IPS DF 6.9 (cell line): ENCODE measurements around the gene PCDHGA6.
"Not testable (repeated sequence)": the region's sequence is repeated elsewhere in the genome, so short reads cannot be mapped to it uniquely, and the experiment has no call there.

Experiments used
- DNase-seq: peaks from one replicate; pipeline ENCODE4 v3.0.0-alpha.2; 2013; ENCODE audit warnings: low read depth, low spot score
- H3K27ac ChIP-seq: one replicate; pipeline ENCODE4 v1.5.1; 2013; ENCODE audit warnings: low read length, control low read depth
- H3K27me3 ChIP-seq: 2 replicates; pipeline ENCODE4 v1.6.1; 2013; ENCODE audit warnings: mild to moderate bottlenecking, low read length; ENCODE audit not compliant: control insufficient read depth, insufficient read depth
- H3K36me3 ChIP-seq: 2 replicates; pipeline ENCODE4 v1.6.1; 2013; ENCODE audit warnings: low read length; ENCODE audit not compliant: control insufficient read depth, insufficient read depth
- H3K4me1 ChIP-seq: 2 replicates; pipeline ENCODE4 v1.6.1; 2013; ENCODE audit warnings: low read length; ENCODE audit not compliant: control insufficient read depth, insufficient read depth
- H3K4me3 ChIP-seq: 2 replicates; pipeline ENCODE4 v1.5.1; 2013; ENCODE audit warnings: mild to moderate bottlenecking, low read length
- H3K9me3 ChIP-seq: 2 replicates; pipeline ENCODE4 v1.6.1; 2013; ENCODE audit warnings: low read length, inconsistent platforms; ENCODE audit not compliant: control insufficient read depth, insufficient read depth
- WGBS: extraction: QIAGEN DNeasy Blood & Tissue Kit; methylation state at CpG from one replicate; pipeline ENCODE4 v1.1.7; 2013; ENCODE audit warnings: mixed read lengths, missing lambda C conversion rate; ENCODE audit not compliant: insufficient read length, insufficient coverage; 5-methylcytosine and 5-hydroxymethylcytosine counted together

Gene PCDHGA6

DNA sequence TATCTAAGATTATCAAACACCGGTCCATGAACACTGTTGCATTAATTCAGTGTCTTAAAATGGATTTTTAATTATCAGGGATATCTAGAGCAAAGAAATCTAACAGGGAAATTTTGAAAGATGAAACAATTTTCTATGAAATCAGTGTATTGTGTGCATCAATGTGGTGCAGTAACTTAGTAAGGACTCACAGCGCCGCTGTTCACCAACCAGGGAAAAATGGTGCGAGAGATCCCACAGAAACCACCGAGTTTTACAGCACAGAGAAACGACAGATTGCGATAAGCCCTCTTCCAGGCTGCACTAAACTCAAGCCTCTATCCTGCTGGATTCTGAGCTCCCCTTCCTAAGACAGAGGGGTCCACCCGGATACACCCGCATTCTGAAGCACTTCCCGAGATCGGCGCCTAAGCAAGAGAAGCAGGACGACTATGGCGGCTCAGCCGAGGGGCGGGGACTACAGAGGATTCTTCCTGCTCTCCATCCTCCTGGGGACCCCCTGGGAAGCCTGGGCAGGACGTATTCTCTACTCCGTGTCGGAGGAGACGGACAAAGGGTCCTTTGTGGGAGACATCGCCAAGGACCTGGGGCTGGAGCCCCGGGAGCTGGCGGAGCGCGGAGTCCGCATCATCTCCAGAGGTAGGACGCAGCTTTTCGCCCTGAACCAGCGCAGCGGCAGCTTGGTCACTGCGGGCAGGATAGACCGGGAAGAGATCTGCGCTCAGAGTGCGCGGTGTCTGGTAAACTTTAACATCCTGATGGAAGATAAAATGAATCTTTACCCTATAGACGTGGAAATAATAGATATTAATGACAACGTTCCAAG is 9.0 kb downstream of the PCDHGA6 start, which contains the start of gene PCDHGA7:
TSS of gene PCDHGA7 (plus strand) at position 274 of the 826 bp plus-strand sequence. CDS start at position 432, 158 bp downstream.
- H3K27me3 ChIP-seq, result no peaks in the 10 kb centered on the region
- H3K4me1 ChIP-seq, result no peaks in the 10 kb centered on the region
- no peak within 1 kb of the TSS for H3K27ac ChIP-seq
- DNase-seq, result no peak
- no peaks in the 10 kb centered on the region; the same call in 1 of the 2 replicates for H3K9me3 ChIP-seq
- WGBS, result no CpG with 5 or more reads among the region's 37 CpGs
- no peak within 1 kb of the TSS for H3K4me3 ChIP-seq
- no peaks in the 10 kb centered on the region for H3K36me3 ChIP-seq

DNA sequence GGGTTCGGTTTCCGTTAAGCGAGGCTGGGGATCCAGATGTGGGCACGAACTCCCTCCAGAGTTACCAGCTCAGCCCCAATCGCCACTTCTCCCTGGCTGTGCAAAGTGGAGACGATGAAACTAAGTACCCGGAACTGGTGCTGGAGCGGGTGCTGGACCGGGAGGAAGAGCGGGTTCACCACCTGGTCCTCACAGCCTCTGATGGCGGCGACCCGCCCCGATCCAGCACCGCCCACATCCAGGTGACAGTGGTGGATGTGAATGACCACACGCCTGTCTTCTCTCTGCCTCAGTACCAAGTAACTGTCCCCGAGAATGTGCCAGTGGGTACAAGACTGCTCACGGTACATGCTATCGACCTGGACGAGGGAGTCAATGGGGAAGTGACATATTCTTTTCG is 9.7 kb downstream of the PCDHGA6 start:
- no peak overlapping the region for H3K4me3 ChIP-seq
- H3K4me1 ChIP-seq, result peaks cover under 1% of the 10 kb centered on the region; the same call in 1 of the 2 replicates
- no peaks in the 10 kb centered on the region for H3K36me3 ChIP-seq
- H3K27me3 ChIP-seq, result peaks cover 3% of the 10 kb centered on the region; the same call in 1 of the 2 replicates
- WGBS, result no CpG with 5 or more reads among the region's 21 CpGs
- peaks cover under 1% of the 10 kb centered on the region for H3K9me3 ChIP-seq
- no peak for DNase-seq
- no peak overlapping the region for H3K27ac ChIP-seq

DNA sequence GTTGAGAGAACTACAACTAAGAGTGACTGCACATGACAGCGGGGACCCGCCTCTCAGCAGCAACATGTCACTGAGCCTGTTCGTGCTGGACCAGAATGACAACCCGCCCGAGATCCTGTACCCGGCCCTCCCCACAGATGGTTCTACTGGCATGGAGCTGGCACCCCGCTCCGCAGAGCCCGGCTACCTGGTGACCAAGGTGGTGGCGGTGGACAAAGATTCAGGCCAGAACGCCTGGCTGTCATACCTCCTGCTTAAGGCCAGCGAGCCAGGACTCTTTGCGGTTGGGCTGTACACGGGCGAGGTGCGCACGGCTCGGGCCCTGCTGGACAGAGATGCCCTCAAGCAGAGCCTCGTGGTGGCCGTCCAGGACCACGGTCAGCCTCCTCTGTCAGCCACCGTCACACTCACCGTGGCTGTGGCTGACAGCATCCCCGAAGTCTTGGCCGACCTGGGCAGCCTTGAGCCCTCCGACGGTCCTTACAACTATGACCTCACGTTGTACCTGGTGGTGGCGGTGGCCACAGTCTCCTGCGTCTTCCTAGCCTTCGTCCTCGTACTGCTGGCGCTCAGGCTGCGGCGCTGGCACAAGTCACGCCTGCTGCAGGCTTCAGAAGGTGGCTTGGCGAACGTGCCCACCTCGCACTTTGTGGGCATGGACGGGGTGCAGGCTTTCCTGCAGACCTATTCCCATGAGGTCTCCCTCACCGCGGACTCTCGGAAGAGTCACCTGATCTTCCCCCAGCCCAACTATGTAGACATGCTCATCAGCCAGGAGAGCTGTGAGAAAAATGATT is 11.0 kb downstream of the PCDHGA6 start:
- peaks cover 1% of the 10 kb centered on the region; the same call in 1 of the 2 replicates for H3K4me1 ChIP-seq
- DNase-seq, result no peak
- H3K27me3 ChIP-seq, result peaks cover 3% of the 10 kb centered on the region; the same call in 1 of the 2 replicates
- H3K9me3 ChIP-seq, result peaks cover 2% of the 10 kb centered on the region
- whole genome bisulfite sequencing, result no CpG with 5 or more reads among the region's 43 CpGs
- no peaks in the 10 kb centered on the region for H3K36me3 ChIP-seq
- no peak overlapping the region for H3K27ac ChIP-seq
- H3K4me3 ChIP-seq, result no peak overlapping the region

- DNase-seq, H3K27me3 ChIP-seq, H3K36me3 ChIP-seq, H3K9me3 ChIP-seq, H3K4me1 ChIP-seq, H3K27ac ChIP-seq: not testable (repeated sequence)
- peak within 1 kb of the TSS; percentile 66; the same call in 1 of the 2 replicates for H3K4me3 ChIP-seq
- WGBS, result no CpG with 5 or more reads among the region's 40 CpGs
Observed at GRCh38 chr5:141387557-141388311, 14.0 kb downstream of the PCDHGA6 start, which contains the start of gene PCDHGB4. Gene PCDHGB4 (plus strand): TSS chr5:141387698. CDS start chr5:141387885, 187 bp downstream.

GRCh38 chr5:141388661-141389060 is 15.0 kb downstream of the PCDHGA6 start:
- no peak for DNase-seq
- WGBS, result no CpG with 5 or more reads among the region's 10 CpGs
- H3K4me3 ChIP-seq, result no peak overlapping the region
- H3K27ac ChIP-seq, result no peak overlapping the region
- peaks cover 6% of the 10 kb centered on the region for H3K36me3 ChIP-seq
- H3K4me1 ChIP-seq, result peaks cover 1% of the 10 kb centered on the region; the same call in 1 of the 2 replicates
- H3K27me3 ChIP-seq, result peaks cover 3% of the 10 kb centered on the region; the same call in 1 of the 2 replicates
- H3K9me3 ChIP-seq, result peaks cover 3% of the 10 kb centered on the region

GRCh38 chr5:141389153-141390042 is 15.7 kb downstream of the PCDHGA6 start:
- Histone ChIP-seq H3K27ac (no peak overlapping the region), H3K27me3 (peaks cover 3% of the 10 kb centered on the region; the same call in 1 of the 2 replicates), H3K4me1 (peaks cover 1% of the 10 kb centered on the region; the same call in 1 of the 2 replicates), H3K4me3 (no peak overlapping the region), H3K9me3 (peaks cover 3% of the 10 kb centered on the region), H3K36me3 (peaks cover 6% of the 10 kb centered on the region)
- DNase-seq, result no peak
- no CpG with 5 or more reads among the region's 77 CpGs for WGBS

GRCh38 chr5:141392429-141393198 is 18.9 kb downstream of the PCDHGA6 start, which contains the start of gene PCDHGA8:
Gene PCDHGA8 (plus strand): TSS chr5:141392633. CDS start chr5:141392814, 181 bp downstream.
- Histone ChIP-seq H3K4me3 (no peak within 1 kb of the TSS), H3K4me1 (peaks cover 1% of the 10 kb centered on the region; the same call in 1 of the 2 replicates), H3K27ac (no peak within 1 kb of the TSS), H3K27me3 (peaks cover 3% of the 10 kb centered on the region; the same call in 1 of the 2 replicates), H3K9me3 (peaks cover 3% of the 10 kb centered on the region), H3K36me3 (peaks cover 6% of the 10 kb centered on the region)
- no CpG with 5 or more reads among the region's 38 CpGs for WGBS
- DNase-seq, result no peak

DNA sequence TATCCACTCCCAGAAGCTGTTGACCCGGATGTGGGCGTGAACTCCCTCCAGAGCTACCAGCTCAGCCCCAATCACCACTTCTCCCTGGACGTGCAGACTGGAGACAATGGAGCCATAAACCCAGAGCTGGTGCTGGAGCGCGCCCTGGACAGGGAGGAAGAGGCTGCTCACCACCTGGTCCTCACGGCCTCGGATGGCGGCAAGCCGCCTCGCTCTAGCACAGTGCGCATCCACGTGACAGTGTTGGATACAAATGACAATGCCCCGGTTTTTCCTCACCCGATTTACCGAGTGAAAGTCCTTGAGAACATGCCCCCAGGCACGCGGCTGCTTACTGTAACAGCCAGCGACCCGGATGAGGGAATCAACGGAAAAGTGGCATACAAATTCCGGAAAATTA is 19.6 kb downstream of the PCDHGA6 start:
- WGBS, result no CpG with 5 or more reads among the region's 21 CpGs
- H3K36me3 ChIP-seq, result peaks cover 6% of the 10 kb centered on the region
- H3K27me3 ChIP-seq, result peaks cover 1% of the 10 kb centered on the region; the same call in 1 of the 2 replicates
- peaks cover 1% of the 10 kb centered on the region; the same call in 1 of the 2 replicates for H3K4me1 ChIP-seq
- peaks cover 3% of the 10 kb centered on the region for H3K9me3 ChIP-seq
- no peak for DNase-seq
- no peak overlapping the region for H3K4me3 ChIP-seq
- H3K27ac ChIP-seq, result no peak overlapping the region
